ENCODE data around the gene OSBPL10.

Gene OSBPL10

DNA sequence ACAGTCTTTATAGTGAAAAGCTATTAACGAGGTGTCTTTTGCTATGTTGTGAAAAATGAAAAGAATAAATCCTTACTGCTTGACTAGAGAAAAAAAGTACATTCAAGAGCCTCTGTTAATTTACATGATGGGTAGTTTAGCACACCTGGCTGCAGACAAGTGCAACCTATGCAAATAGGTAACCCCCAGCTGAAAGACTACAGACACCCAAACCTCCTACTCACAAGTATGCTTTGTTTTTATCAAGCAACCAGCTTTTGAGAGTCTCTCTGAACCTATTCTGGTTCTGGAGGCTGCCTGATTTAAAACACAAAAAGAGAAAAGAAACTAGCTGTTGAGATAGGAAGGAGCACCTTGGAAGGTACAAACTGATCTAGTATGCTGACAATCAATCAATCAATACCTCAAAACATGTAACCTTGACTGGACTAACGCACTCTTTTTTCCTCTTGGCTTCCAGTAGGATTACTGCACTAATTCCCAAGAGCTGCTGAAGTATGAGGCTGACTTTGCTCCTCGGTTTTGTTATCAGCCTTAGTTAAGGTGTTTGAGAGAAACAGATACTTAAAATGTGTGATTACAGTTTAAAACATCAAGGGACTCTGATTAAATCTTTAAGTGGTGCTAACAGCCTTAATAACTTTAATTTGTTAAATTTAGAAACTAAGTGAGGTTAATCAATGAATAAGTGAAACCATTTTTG is 63.6 kb downstream of the OSBPL10 start:
- Histone ChIP-seq H3K27ac (ENCODE audit: low read length) (no peak overlapping the region), H3K36me3 (ENCODE audit: control insufficient read depth, insufficient read depth, low read length) (no peaks in the 10 kb centered on the region), H3K9me3 (ENCODE audit: control insufficient read depth, insufficient read depth, low read length) (no peaks in the 10 kb centered on the region), H3K4me3 (ENCODE audit: low read length) (no peak overlapping the region), H3K27me3 (ENCODE audit: control insufficient read depth, insufficient read depth, low read length) (no peaks in the 10 kb centered on the region), H3K4me1 (ENCODE audit: control insufficient read depth, insufficient read depth, low read length) (peaks cover 7% of the 10 kb centered on the region)
- no CpG with 5 or more reads among the region's 3 CpGs for WGBS (ENCODE audit: insufficient coverage, insufficient read length)
- DNase-seq (ENCODE audit: low read depth, low spot score), result no peak

DNA sequence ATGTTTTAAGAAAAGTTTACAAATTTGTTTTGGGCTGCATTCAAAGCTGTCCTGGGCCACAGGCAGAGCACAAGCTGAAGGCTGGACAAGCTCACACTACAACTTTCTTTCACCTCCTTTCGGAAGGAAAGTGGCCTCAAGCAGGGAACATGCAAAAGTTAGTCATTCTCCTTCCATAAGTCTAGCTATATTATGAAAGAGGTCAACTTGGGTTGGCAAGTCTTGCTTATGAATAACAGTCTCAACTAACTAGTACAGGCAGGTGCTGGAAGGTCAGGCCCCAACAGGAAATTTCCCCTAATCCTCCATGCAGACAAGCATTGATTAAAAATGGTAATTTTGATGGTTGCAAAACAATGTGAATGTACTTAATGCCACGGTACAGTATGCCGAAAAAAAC is 69.4 kb downstream of the OSBPL10 start:
- Histone ChIP-seq H3K4me1 (ENCODE audit: control insufficient read depth, insufficient read depth, low read length) (peaks cover 9% of the 10 kb centered on the region; the same call in 1 of the 2 replicates), H3K27me3 (ENCODE audit: control insufficient read depth, insufficient read depth, low read length) (no peaks in the 10 kb centered on the region), H3K27ac (ENCODE audit: low read length) (no peak overlapping the region), H3K9me3 (ENCODE audit: control insufficient read depth, insufficient read depth, low read length) (no peaks in the 10 kb centered on the region), H3K36me3 (ENCODE audit: control insufficient read depth, insufficient read depth, low read length) (no peaks in the 10 kb centered on the region), H3K4me3 (ENCODE audit: low read length) (no peak overlapping the region)
- no CpG with 5 or more reads among the region's 3 CpGs for WGBS (ENCODE audit: insufficient coverage, insufficient read length)
- DNase-seq (ENCODE audit: low read depth, low spot score), result no peak

DNA sequence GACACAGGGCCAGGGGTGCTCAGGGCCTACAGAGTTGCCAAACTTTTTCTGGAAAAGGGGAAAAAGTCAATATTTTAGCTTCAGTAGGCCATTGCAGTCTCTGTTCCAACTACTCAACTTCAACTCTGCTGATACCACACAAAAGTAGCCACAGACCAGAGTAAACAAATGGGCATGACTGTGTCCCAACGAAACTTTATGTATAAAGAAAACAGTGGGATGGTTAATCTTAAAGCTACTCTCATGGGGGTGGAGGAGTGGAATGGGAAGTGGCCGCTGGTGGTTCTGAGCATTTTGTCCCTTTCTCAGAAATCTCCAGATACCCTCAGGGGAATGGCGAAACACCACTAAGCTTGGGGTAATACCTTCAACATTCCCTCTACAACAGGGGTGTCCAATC is 69.9 kb downstream of the OSBPL10 start:
- Histone ChIP-seq H3K27ac (ENCODE audit: low read length) (no peak overlapping the region), H3K4me3 (ENCODE audit: low read length) (no peak overlapping the region), H3K27me3 (ENCODE audit: control insufficient read depth, insufficient read depth, low read length) (no peaks in the 10 kb centered on the region), H3K36me3 (ENCODE audit: control insufficient read depth, insufficient read depth, low read length) (no peaks in the 10 kb centered on the region), H3K9me3 (ENCODE audit: control insufficient read depth, insufficient read depth, low read length) (no peaks in the 10 kb centered on the region), H3K4me1 (ENCODE audit: control insufficient read depth, insufficient read depth, low read length) (peaks cover 7% of the 10 kb centered on the region; the same call in 1 of the 2 replicates)
- WGBS (ENCODE audit: insufficient coverage, insufficient read length), result no CpG with 5 or more reads among the region's 3 CpGs
- no peak for DNase-seq (ENCODE audit: low read depth, low spot score)

DNA sequence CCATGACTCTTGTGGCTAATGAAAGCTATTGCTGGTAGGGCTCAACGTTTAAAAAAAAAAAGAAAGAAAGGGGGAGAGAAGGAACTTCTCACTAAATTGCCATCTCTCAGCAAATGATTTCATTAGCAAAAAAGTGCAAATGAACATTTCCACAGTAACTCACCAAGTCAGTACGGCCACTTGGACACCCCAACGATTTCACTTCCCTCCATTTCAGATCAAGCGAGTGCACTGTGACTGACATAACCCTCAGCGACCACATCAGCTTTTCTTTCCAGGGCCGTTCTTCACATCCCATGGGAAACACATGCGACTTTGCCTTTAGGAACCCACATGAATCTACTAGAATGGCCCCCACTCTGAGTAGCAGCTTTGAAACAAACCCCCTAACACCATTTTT is 71.6 kb downstream of the OSBPL10 start:
- H3K36me3 ChIP-seq (ENCODE audit: control insufficient read depth, insufficient read depth, low read length), result no peaks in the 10 kb centered on the region
- H3K4me1 ChIP-seq (ENCODE audit: control insufficient read depth, insufficient read depth, low read length), result peaks cover 7% of the 10 kb centered on the region; the same call in 1 of the 2 replicates
- DNase-seq (ENCODE audit: low read depth, low spot score), result no peak
- H3K27me3 ChIP-seq (ENCODE audit: control insufficient read depth, insufficient read depth, low read length), result no peaks in the 10 kb centered on the region
- H3K4me3 ChIP-seq (ENCODE audit: low read length), result no peak overlapping the region
- WGBS (ENCODE audit: insufficient coverage, insufficient read length), result no CpG with 5 or more reads among the region's 7 CpGs
- H3K9me3 ChIP-seq (ENCODE audit: control insufficient read depth, insufficient read depth, low read length), result no peaks in the 10 kb centered on the region
- no peak overlapping the region for H3K27ac ChIP-seq (ENCODE audit: low read length)

DNA sequence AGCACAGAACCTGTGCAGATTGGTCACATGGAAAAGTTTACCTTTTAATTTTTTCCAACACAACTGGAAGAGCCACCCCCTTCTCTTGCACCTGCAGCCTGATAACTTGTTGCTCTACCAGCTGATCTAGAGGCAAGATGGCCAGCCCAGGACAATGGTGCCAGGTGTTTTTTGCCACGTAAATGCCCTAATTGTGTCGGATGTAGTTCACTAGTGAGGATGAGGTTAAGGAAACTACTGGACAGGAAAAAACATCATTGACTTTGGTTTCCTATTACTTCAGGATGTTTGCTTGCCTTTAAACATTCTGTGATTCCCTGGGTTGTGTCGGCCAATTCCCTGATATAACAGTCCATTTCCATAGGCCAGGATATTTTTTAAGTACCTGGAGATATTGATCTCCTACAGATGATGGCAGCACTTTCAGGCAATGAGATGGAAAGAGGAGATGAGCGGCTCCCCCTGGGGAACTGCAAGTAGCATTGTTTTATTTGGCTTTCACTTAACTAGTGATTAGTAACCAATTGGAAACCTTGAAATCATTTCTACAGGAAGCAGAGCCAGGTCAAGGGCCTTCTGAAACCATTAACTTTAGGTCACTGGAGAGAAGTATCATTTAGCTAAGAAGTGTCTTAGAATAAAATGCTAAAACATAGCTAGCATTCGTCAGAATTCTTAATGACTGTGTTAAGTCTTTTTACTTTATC is 72.5 kb downstream of the OSBPL10 start:
- Histone ChIP-seq H3K4me1 (ENCODE audit: control insufficient read depth, insufficient read depth, low read length) (peaks cover 7% of the 10 kb centered on the region; the same call in 1 of the 2 replicates), H3K4me3 (ENCODE audit: low read length) (no peak overlapping the region)
- no CpG with 5 or more reads among the region's 5 CpGs for WGBS (ENCODE audit: insufficient coverage, insufficient read length)

DNA sequence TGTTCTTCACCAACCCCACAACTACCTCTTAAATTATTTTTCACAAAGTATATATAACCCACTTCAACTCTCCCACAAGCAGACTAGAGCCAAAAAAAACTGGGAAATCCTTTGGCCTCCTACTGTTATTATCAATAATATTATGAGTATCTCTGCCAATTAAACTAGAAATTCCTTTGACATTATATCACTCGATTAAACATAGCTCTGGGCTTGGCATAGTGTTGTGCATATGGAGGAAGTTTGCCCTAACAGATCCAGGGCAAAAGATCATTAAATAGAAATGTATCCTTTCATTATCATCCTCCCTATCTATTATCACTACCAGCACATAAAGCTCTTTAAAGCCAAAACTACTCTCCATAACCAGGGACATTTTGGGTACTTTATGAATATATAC is 74.9 kb downstream of the OSBPL10 start:
- no CpG with 5 or more reads among the region's 1 CpG for WGBS (ENCODE audit: insufficient coverage, insufficient read length)
- peaks cover 10% of the 10 kb centered on the region; the same call in 1 of the 2 replicates for H3K4me1 ChIP-seq (ENCODE audit: control insufficient read depth, insufficient read depth, low read length)
- H3K36me3 ChIP-seq (ENCODE audit: control insufficient read depth, insufficient read depth, low read length), result no peaks in the 10 kb centered on the region
- H3K27me3 ChIP-seq (ENCODE audit: control insufficient read depth, insufficient read depth, low read length), result no peaks in the 10 kb centered on the region
- H3K9me3 ChIP-seq (ENCODE audit: control insufficient read depth, insufficient read depth, low read length), result no peaks in the 10 kb centered on the region
- no peak overlapping the region for H3K27ac ChIP-seq (ENCODE audit: low read length)
- H3K4me3 ChIP-seq (ENCODE audit: low read length), result no peak overlapping the region
- no peak for DNase-seq (ENCODE audit: low read depth, low spot score)

More for the DNA sequence above, 72.5 kb downstream of the OSBPL10 start:
- Histone ChIP-seq H3K27ac (ENCODE audit: low read length) (no peak overlapping the region), H3K36me3 (ENCODE audit: control insufficient read depth, insufficient read depth, low read length) (no peaks in the 10 kb centered on the region), H3K27me3 (ENCODE audit: control insufficient read depth, insufficient read depth, low read length) (no peaks in the 10 kb centered on the region), H3K9me3 (ENCODE audit: control insufficient read depth, insufficient read depth, low read length) (no peaks in the 10 kb centered on the region)
- no peak for DNase-seq (ENCODE audit: low read depth, low spot score)

DNA sequence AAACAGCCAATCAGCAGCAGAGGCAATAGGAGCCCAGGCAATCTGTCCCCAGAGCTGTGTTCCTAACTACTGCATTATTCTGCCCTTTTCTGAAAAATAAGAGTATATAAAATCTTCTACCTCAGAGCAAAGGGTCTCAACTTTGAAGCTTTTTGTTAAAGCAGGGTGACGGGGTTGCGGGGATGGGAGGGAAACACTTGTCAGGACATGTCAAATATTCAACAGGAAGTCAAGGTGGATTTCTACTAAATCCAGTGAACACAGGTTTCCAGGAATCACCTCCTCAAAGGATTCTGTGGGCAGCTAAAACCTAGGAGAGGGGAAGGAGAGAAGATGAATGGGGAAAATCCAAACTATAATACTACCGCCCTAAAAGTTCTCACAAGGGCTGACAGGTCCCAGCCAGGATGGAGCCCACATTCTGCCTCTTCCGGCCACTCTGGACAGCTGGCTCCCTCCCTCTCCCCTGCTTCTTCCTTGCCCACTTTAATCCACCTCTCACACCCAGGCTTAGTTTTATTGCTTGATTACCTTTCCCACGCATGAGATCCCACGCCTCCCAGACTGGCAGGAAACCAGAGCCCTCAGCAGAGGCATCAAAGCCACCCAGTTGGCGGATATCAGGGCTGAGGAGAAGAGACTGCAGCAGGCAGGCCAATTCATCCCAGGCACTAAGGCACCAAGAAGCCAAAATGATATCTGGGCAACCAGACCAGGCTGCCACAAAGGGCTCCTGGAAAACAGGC is 77.2 kb downstream of the OSBPL10 start:
- WGBS (ENCODE audit: insufficient coverage, insufficient read length), result no CpG with 5 or more reads among the region's 7 CpGs
- no peak for DNase-seq (ENCODE audit: low read depth, low spot score)
- peaks cover 6% of the 10 kb centered on the region; the same call in 1 of the 2 replicates for H3K4me1 ChIP-seq (ENCODE audit: control insufficient read depth, insufficient read depth, low read length)

DNA sequence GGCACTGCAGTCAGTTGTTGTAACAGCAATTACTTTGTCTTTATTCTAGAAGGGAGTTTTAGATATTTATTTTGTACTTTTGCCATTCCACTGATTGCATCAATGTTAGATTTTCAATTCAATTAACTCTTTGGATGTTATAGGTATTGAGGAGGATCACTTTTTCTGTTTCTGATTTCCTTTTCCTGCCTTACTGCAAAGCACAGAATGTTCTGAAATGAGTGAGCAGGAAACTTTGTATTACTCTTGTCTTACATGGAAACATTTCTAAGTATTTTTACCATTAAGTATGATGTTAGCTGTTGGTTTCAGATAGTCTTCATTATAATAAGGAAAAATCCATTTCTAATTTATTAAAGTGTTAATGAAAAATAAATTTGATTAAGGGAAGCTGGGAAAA is 80.5 kb downstream of the OSBPL10 start:
- Histone ChIP-seq H3K36me3 (ENCODE audit: control insufficient read depth, insufficient read depth, low read length) (no peaks in the 10 kb centered on the region), H3K9me3 (ENCODE audit: control insufficient read depth, insufficient read depth, low read length) (no peaks in the 10 kb centered on the region), H3K4me3 (ENCODE audit: low read length) (no peak overlapping the region), H3K27ac (ENCODE audit: low read length) (no peak overlapping the region), H3K4me1 (ENCODE audit: control insufficient read depth, insufficient read depth, low read length) (peaks cover 4% of the 10 kb centered on the region; the same call in 1 of the 2 replicates), H3K27me3 (ENCODE audit: control insufficient read depth, insufficient read depth, low read length) (no peaks in the 10 kb centered on the region)
- no peak for DNase-seq (ENCODE audit: low read depth, low spot score)

More for the DNA sequence above, 77.2 kb downstream of the OSBPL10 start:
- Histone ChIP-seq H3K36me3 (ENCODE audit: control insufficient read depth, insufficient read depth, low read length) (no peaks in the 10 kb centered on the region), H3K4me3 (ENCODE audit: low read length) (no peak overlapping the region), H3K9me3 (ENCODE audit: control insufficient read depth, insufficient read depth, low read length) (no peaks in the 10 kb centered on the region), H3K27me3 (ENCODE audit: control insufficient read depth, insufficient read depth, low read length) (no peaks in the 10 kb centered on the region), H3K27ac (ENCODE audit: low read length) (no peak overlapping the region)

DNA sequence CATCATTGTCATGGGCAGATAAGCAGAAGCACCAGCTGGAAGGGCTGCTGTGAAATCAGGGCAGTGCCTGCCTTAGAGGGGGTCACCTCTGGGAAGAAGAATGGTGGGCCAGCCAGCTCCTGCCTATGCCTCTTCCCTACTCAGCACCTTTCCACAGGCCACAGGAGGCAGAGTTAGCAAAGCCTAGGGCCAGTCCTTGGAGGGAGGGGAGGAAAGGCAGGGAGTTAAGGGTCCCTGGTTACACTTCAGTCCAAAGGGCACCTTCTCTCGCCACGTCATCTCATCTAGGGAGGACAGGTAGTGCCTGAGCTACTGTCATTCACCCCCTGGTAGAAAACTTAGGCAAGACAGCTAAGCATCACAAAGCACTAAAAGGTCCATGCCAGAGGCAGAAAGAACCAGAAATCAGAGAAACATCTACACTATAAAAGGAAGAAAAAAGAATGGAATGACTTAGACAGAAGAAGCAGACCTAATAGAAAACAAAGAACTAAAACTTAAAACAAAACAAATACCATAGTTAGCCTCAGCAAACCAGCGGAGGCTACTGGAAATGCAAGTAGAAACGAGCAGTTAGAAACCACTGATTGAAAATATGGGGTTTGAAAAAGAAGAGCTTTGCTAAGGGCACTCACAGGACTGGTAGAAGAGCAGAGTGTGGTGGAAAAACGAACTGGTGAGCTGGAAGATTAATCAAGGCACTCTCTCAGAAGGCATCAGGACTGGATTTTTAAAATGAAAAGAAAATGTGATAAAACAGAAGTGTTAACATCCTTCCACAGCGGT is 84.2 kb downstream of the OSBPL10 start:
- no peaks in the 10 kb centered on the region for H3K27me3 ChIP-seq (ENCODE audit: control insufficient read depth, insufficient read depth, low read length)
- H3K36me3 ChIP-seq (ENCODE audit: control insufficient read depth, insufficient read depth, low read length), result no peaks in the 10 kb centered on the region
- no peak for DNase-seq (ENCODE audit: low read depth, low spot score)
- H3K9me3 ChIP-seq (ENCODE audit: control insufficient read depth, insufficient read depth, low read length), result no peaks in the 10 kb centered on the region
- peaks cover 11% of the 10 kb centered on the region for H3K4me1 ChIP-seq (ENCODE audit: control insufficient read depth, insufficient read depth, low read length)
- no peak overlapping the region for H3K27ac ChIP-seq (ENCODE audit: low read length)
- no CpG with 5 or more reads among the region's 6 CpGs for WGBS (ENCODE audit: insufficient coverage, insufficient read length)
- H3K4me3 ChIP-seq (ENCODE audit: low read length), result no peak overlapping the region

DNA sequence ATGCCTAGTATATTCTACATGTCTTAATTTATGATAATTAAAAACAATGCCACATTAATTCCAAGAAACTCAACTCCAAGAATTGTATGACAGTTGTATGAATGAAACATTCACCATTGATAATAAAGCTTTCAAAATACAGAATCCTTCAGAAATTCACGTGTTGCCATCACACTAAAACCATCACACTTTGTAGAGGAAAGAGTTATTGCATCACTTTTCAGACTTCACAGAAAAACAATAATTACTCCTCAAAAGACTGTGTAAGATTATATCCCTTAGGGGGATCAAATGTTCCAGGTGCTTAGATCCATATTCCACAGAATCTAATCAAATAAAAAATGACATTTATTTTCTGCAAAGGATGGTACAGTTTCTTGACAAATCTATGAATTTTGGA is 85.0 kb downstream of the OSBPL10 start:
- no peak overlapping the region for H3K27ac ChIP-seq (ENCODE audit: low read length)
- WGBS (ENCODE audit: insufficient coverage, insufficient read length), result no CpG with 5 or more reads among the region's 1 CpG

More for the DNA sequence above, 85.0 kb downstream of the OSBPL10 start:
- H3K4me1 ChIP-seq (ENCODE audit: control insufficient read depth, insufficient read depth, low read length), result peaks cover 8% of the 10 kb centered on the region
- no peaks in the 10 kb centered on the region for H3K36me3 ChIP-seq (ENCODE audit: control insufficient read depth, insufficient read depth, low read length)
- H3K27me3 ChIP-seq (ENCODE audit: control insufficient read depth, insufficient read depth, low read length), result no peaks in the 10 kb centered on the region
- no peak for DNase-seq (ENCODE audit: low read depth, low spot score)
- H3K4me3 ChIP-seq (ENCODE audit: low read length), result no peak overlapping the region
- H3K9me3 ChIP-seq (ENCODE audit: control insufficient read depth, insufficient read depth, low read length), result no peaks in the 10 kb centered on the region

All from iPS DF 6.9 (cell line).